Nephron progenitor cell (in vitro differentiated cells): ENCODE measurements around the gene VOPP1.

Source experiments
- DNase-seq: peaks from one replicate; pipeline ENCODE4 v3.0.0; 2021
- H3K27ac Mint-ChIP-seq: 2 replicates; pipeline ENCODE4 v1.8.0; 2021; ENCODE audit warnings: mild to moderate bottlenecking, moderate library complexity, mixed read lengths
- H3K27me3 Mint-ChIP-seq: 2 replicates; pipeline ENCODE4 v1.8.0; 2021; ENCODE audit warnings: mild to moderate bottlenecking, low read depth, mixed read lengths; ENCODE audit not compliant: poor library complexity
- H3K36me3 Mint-ChIP-seq: 2 replicates; pipeline ENCODE4 v1.8.0; 2021; ENCODE audit warnings: low read depth, mixed read lengths
- H3K4me1 Mint-ChIP-seq: 2 replicates; pipeline ENCODE4 v1.8.0; 2021; ENCODE audit warnings: mixed read lengths
- H3K4me3 Mint-ChIP-seq: 2 replicates; pipeline ENCODE4 v1.8.0; 2021; ENCODE audit warnings: mild to moderate bottlenecking, moderate library complexity, mixed read lengths
- H3K9me3 Mint-ChIP-seq: 2 replicates; pipeline ENCODE4 v1.8.0; 2021; ENCODE audit warnings: mild to moderate bottlenecking, moderate library complexity, mixed read lengths
- CTCF ChIP-seq: fragments of 200-600 bp; sonication (generic); IDR thresholded peaks from 2 replicates; pipeline ENCODE4 v1.5.0; 2021; ENCODE audit warnings: antibody characterized with exemption

The VOPP1 gene

GRCh38 chr7:55483046-55483445 is 89.3 kb downstream of the VOPP1 start:
- Mint-ChIP-seq H3K27ac (no peak overlapping the region), H3K27me3 (no peaks in the 10 kb centered on the region), H3K36me3 (peaks cover 14% of the 10 kb centered on the region), H3K9me3 (no peaks in the 10 kb centered on the region), H3K4me1 (peaks cover 16% of the 10 kb centered on the region), H3K4me3 (no peak overlapping the region)
- DNase-seq: no peak
- TF ChIP-seq CTCF: no peak

DNA sequence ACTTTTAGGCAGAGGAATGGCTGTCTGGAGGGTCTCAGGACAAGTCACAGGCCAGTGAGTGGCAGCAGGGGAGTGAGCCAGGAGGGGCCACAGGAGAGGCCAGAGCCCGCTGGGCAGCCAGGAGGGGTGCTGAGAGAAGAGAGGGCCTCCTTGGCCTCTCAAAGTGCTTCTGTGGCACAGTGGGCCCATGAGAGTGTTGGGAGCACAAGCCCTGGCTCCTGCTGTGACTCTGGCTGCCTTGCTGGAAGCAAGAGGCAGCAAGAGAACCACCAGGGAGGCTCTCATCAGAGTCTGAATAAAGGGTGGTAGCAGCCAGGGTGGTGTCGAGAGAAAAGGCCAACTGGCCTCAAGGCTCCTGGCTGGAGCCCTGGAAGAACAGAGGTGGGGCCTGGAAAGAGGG is 91.1 kb downstream of the VOPP1 start:
- no peak overlapping the region for H3K27ac Mint-ChIP-seq
- H3K9me3 Mint-ChIP-seq: no peaks in the 10 kb centered on the region
- no peaks in the 10 kb centered on the region for H3K27me3 Mint-ChIP-seq
- no peak overlapping the region for H3K4me3 Mint-ChIP-seq
- TF ChIP-seq CTCF: no peak
- H3K4me1 Mint-ChIP-seq: peaks cover 13% of the 10 kb centered on the region
- H3K36me3 Mint-ChIP-seq: peaks cover 14% of the 10 kb centered on the region
- no peak for DNase-seq

DNA sequence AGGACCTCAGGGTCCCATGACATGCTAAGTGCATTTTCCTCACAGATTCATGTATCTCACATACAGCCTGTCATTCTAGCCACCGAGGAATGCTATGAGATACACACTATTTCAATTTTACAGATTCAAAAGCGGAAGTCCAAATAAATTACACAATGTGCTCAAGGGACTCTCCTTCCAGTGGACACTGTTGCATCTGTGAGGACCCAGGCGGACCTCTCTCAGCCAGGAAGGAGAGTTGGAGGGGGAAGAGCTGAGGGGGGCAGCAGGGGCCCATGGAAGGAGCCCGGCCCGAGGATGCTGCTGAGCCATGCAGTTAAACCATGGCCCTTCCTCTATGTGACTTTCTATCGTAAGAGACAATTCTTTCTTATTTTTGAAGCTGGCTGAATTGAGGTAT is 93.6 kb downstream of the VOPP1 start:
- no peak for DNase-seq
- no peak overlapping the region for H3K27ac Mint-ChIP-seq
- TF ChIP-seq CTCF: no peak
- no peaks in the 10 kb centered on the region for H3K4me1 Mint-ChIP-seq
- no peaks in the 10 kb centered on the region for H3K9me3 Mint-ChIP-seq
- H3K4me3 Mint-ChIP-seq: no peak overlapping the region
- H3K36me3 Mint-ChIP-seq: peaks cover 14% of the 10 kb centered on the region
- no peaks in the 10 kb centered on the region for H3K27me3 Mint-ChIP-seq

DNA sequence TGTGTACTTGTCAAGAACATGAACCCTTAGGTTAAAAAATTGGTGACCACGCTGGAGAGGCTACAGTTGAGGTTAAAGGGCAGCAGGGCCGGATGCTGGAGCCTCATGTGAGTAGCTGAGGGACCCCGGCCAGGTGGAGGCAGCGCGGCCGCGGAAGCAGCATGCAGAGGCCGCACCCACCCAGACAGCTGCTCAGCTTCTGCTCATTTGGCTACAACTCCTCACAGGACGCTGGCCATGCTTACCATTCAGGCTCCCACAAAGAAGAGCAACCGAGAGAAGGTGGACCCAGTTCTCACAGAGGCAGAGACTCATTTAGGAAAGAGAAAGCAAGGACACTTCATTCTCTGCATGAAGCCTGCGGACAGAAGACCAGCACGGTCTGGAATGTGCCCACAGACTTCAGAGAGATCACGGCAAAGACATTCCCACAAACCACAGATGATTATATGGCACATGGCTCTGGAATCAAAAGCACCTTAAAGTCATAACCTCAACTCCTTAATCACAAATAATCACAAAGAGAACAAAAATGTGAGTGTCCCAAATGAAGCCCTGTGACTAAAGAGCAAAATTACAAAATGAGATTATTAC is 94.4 kb downstream of the VOPP1 start:
- Mint-ChIP-seq H3K27me3 (no peaks in the 10 kb centered on the region), H3K4me1 (no peaks in the 10 kb centered on the region), H3K4me3 (no peak overlapping the region), H3K27ac (peak overlapping the region; percentile 21), H3K36me3 (peaks cover 10% of the 10 kb centered on the region), H3K9me3 (no peaks in the 10 kb centered on the region)
- no peak for DNase-seq
- no peak for TF ChIP-seq CTCF

DNA sequence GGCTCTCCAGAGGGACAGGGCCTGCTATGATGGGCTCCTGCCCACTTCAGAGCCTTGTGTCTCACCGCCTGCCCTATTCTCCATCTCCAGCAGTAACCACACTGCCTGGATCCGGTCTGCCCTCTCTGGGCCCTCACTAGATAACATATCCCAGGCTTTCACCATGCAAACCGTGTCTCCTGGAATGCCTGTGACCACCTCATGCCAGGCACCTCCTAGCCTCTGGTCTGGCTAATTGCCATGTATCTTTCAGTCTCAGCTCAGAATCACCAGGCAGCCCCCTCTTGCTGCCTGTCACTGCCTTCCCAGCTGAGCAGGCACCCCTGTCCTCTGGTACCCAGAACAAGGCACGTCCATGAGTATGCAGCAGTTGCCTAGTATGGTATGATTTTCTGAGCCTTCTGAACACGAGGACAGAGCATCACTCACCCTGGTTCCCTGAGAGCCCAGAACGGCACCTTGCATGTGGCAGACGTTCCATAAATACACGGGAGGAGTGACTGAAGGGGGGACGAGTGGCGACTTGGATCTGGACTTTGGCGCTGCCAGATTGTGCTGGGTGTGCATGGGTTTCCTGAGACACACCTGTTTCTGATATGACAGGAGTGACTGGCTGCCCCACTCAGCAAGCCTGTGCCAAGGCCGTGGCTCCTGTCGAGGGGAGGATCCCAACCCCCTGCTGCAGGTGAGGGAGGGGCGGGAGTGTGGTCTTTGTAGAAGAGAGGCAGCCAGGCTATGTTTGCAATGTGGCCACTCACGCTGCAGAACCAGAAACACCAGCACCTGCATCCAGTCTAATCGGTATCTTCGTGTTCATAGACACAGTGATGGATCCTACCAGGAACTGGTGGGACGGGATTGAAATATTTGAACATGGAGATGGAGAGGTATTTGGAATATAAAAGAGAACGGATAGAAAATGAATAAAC is 95.2 kb downstream of the VOPP1 start:
- H3K27ac Mint-ChIP-seq: no peak overlapping the region
- H3K4me1 Mint-ChIP-seq: no peaks in the 10 kb centered on the region
- peaks cover 8% of the 10 kb centered on the region for H3K36me3 Mint-ChIP-seq
- H3K4me3 Mint-ChIP-seq: no peak overlapping the region
- TF ChIP-seq CTCF: no peak
- no peaks in the 10 kb centered on the region for H3K27me3 Mint-ChIP-seq
- no peaks in the 10 kb centered on the region for H3K9me3 Mint-ChIP-seq
- DNase-seq: no peak
